Measurements from ENCODE around the gene PRTN3. TPM values are rescaled to one million over a fixed set of nuclear protein-coding genes. Genes with fewer than 3 reads are reported as not detected.
"Not testable (repeated sequence)": the region's sequence is repeated elsewhere in the genome, so short reads cannot be mapped to it uniquely, and the experiment has no call there.

PRTN3 gene
- total RNA-seq, 4 donors from 2014 or later, result not detected

GRCh38 chr19:888581-889385 is 48.0 kb downstream of the PRTN3 start:
- Histone ChIP-seq H3K27me3 (no peaks in the 10 kb centered on the region), H3K9me3 (no peaks in the 10 kb centered on the region), H3K36me3 (peaks cover 27 to 71% (median 40%) of the 10 kb centered on the region in 3 donors), H3K4me3 (no peak overlapping the region), H3K27ac (no peak overlapping the region), H3K4me1 (peaks cover 8 to 30% (median 9%) of the 10 kb centered on the region in 3 donors)
- 79 to 90% methylated on average over 17 to 27 of the region's 30 CpGs for WGBS, 2 donors
- intact Hi-C loops (cut with DNase I), result no loop called here
- TF ChIP-seq CTCF (IDR thresholded peaks at IDR 0.05) (no peak), POLR2A (IDR thresholded peaks at IDR 0.05) (no peak)
- no peak for DNase-seq

- WGBS, 2 donors, result 95 to 100% methylated on average over 2 to 10 of the region's 26 CpGs
- Histone ChIP-seq H3K27me3 (no peaks in the 10 kb centered on the region), H3K4me3 (no peak overlapping the region), H3K4me1 (peaks cover 8 to 28% (median 9%) of the 10 kb centered on the region in 3 donors), H3K9me3 (no peaks in the 10 kb centered on the region), H3K27ac (no peak overlapping the region), H3K36me3 (peaks cover 21 to 61% (median 36%) of the 10 kb centered on the region in 3 donors)
- intact Hi-C loops (cut with DNase I), result no loop called here
- no peak for DNase-seq
- TF ChIP-seq POLR2A (IDR thresholded peaks at IDR 0.05) (no peak), CTCF (IDR thresholded peaks at IDR 0.05) (no peak)
Observed at GRCh38 chr19:889662-890295, 49.0 kb downstream of the PRTN3 start.

- Histone ChIP-seq H3K4me3 (peak overlapping the region in 1 of 4 donors; percentile 6), H3K36me3 (peaks cover 10 to 51% (median 25%) of the 10 kb centered on the region in 3 donors), H3K9me3 (no peaks in the 10 kb centered on the region), H3K27me3 (no peaks in the 10 kb centered on the region), H3K27ac (peak overlapping the region in 1 of 4 donors; percentile 5), H3K4me1 (peaks cover 8 to 28% (median 9%) of the 10 kb centered on the region in 3 donors)
- TF ChIP-seq POLR2A (IDR thresholded peaks at IDR 0.05) (no peak), CTCF (IDR thresholded peaks at IDR 0.05) (no peak)
- no peak for DNase-seq
- intact Hi-C loops (cut with DNase I), result no loop called here
- WGBS, 2 donors, result 87 to 93% methylated on average over 3 of the region's 18 CpGs
Observed at GRCh38 chr19:890831-891230, 50.0 kb downstream of the PRTN3 start.

- Histone ChIP-seq H3K27ac (peak overlapping the region; percentile 87 to 97 (median 94)), H3K4me1 (peaks cover 8 to 28% (median 9%) of the 10 kb centered on the region in 3 donors), H3K36me3 (peaks cover 8 to 48% (median 17%) of the 10 kb centered on the region in 3 donors), H3K4me3 (peak overlapping the region; percentile 70 to 95 (median 86))
- H3K27me3 ChIP-seq; H3K9me3 ChIP-seq; DNase-seq; intact Hi-C loops (cut with DNase I): not testable (repeated sequence)
- WGBS, 2 donors, result 30 to 41% methylated on average over 10 to 18 of the region's 50 CpGs
Observed at GRCh38 chr19:891421-892200, 50.8 kb downstream of the PRTN3 start.

GRCh38 chr19:892243-892893 is 51.6 kb downstream of the PRTN3 start:
- Histone ChIP-seq H3K9me3 (no peaks in the 10 kb centered on the region), H3K4me3 (peak overlapping the region; percentile 70 to 95 (median 86)), H3K27ac (peak overlapping the region; percentile 87 to 97 (median 94)), H3K36me3 (peaks cover 8 to 48% (median 18%) of the 10 kb centered on the region in 3 donors), H3K27me3 (no peaks in the 10 kb centered on the region), H3K4me1 (peaks cover 8 to 28% (median 9%) of the 10 kb centered on the region in 3 donors)
- intact Hi-C loops (cut with DNase I), result no loop called here
- TF ChIP-seq POLR2A (IDR thresholded peaks at IDR 0.05), result no peak
- TF ChIP-seq CTCF (IDR thresholded peaks at IDR 0.05), result no peak
- DNase-seq, result no peak
- WGBS, 2 donors, result 4 to 7% methylated on average over 11 to 18 of the region's 27 CpGs
